Stimulated activated CD4-positive, alpha-beta T cell treated with anti-CD3 and anti-CD28 coated beads, Interleukin-4, amount 100 ng/mL, for 24 hours (primary cell): ENCODE results near the gene GUCY1B1.
"Not testable (repeated sequence)": the region's sequence is repeated elsewhere in the genome, so short reads cannot be mapped to it uniquely, and the experiment has no call there.

ENCODE experiments used
- DNase-seq: peaks from one replicate; pipeline ENCODE4 v3.0.0-alpha.2; 2020

The GUCY1B1 gene

DNA sequence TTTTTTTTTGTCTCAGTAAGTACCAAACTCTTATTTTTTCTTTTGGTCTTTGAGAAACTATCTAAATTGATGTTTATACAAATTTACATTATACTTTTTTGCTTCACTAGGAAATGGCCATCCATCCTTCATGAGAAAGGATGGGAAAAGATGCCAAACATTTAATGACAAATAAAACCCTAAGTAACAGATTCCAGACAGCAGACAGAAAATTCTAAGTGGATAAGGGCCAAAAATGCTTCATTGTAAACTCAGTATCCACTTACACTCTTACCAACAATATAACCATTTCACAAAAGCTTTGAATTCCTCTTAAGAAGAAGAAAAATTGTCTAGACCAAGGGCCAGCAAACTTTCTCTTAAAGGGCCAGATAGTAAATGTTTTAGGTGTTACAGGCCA is 3.5 kb downstream of the GUCY1B1 start:
- no peak for DNase-seq

- no peak for DNase-seq
Measured at GRCh38 chr4:155763551-155763950, 4.7 kb downstream of the GUCY1B1 start.

- DNase-seq = no peak
Measured at GRCh38 chr4:155765149-155765548, 6.3 kb downstream of the GUCY1B1 start.

DNA sequence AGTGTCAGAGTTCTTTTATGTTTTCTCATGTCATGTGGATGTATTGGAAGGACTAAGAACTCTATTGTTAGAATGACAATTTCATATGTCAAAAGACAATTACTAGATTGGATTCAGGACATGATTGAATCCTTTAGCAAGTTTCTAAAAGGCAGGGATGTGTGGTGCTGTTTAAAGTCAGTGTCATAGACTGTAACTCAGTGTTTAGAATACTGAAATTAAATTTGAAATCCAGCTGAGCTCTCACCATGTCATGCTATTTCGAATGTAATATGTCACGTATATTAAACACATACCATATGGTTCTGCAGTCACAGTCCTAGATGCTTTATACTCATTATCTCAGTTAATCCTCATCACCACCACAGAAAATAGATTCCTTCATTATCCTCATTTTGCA is 7.8 kb downstream of the GUCY1B1 start:
- no peak for DNase-seq

DNA sequence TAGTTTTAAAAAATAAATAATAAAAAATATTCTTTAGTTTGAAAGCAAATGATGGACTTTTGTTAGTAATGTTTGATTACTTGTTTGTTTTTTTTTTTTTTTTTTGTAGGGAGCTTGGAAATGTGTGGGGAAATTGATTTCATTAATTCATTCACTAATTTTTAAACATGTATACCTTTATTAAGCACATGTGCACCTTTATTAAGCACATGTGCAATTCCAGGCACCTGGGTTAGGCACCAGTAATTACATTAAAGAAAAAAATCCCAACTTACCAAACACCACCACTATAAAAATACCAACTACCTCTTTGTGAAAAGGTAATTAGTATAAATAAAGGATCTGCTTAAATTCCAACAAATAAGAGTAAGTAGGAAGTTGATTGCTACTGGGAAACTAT is 9.5 kb downstream of the GUCY1B1 start:
- DNase-seq = no peak

DNA sequence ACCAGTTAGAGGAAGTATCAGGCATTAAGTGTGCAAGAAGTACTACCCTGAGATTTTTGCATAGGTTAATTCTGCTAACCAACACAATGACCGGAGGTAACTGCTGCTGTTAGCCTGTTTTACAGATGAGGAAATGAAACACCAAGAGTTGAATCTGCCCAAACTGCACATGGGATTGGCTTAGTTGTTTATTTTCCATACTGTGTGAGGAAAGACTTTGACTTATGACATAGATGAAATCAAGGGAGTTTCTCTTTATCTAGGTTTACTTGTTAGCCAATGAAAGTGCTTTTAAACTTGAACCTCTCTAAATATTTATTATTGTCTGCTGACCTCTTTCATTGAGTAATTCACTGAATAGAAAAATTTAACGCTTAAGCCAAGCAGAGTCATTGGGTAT is 10.3 kb downstream of the GUCY1B1 start:
- DNase-seq = no peak

DNA sequence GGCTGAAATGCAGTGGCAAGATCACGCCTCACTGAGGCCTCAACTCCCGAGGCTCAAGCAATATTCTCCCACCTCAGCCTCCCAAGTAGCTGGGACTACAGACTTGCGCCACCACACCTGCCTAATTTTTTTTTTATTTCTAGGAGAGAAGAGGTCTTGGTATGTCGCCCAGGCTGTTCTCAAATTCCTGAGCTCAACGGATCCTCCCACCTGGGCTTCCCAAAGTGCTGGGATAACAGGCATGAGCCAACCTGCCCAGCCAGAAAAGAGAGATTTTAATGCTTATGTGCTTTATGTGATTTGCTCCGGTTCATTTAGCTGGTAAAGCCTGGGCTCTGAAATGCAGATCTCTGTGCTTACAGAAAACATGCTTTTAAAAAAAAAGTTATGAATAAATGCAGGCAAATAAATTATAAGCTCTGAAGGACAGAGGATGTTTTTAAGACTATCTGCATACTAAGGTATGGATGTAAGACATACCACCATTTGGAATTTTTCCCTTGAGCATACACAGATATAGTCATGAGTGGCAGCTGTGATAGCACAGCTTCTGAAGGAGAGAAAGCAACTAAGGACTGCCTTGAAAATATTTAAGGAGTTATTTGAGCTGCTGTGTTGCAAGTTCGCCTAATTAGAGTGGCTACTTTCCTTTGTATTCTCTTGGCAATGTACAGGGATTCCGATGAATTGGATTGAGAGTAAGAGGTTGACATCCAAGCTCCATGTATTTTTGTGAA is 13.8 kb downstream of the GUCY1B1 start:
- no peak for DNase-seq

- no peak for DNase-seq
Measured at GRCh38 chr4:155773196-155773800, 14.5 kb downstream of the GUCY1B1 start.

GRCh38 chr4:155774033-155774432 is 15.2 kb downstream of the GUCY1B1 start:
- DNase-seq = no peak

DNA sequence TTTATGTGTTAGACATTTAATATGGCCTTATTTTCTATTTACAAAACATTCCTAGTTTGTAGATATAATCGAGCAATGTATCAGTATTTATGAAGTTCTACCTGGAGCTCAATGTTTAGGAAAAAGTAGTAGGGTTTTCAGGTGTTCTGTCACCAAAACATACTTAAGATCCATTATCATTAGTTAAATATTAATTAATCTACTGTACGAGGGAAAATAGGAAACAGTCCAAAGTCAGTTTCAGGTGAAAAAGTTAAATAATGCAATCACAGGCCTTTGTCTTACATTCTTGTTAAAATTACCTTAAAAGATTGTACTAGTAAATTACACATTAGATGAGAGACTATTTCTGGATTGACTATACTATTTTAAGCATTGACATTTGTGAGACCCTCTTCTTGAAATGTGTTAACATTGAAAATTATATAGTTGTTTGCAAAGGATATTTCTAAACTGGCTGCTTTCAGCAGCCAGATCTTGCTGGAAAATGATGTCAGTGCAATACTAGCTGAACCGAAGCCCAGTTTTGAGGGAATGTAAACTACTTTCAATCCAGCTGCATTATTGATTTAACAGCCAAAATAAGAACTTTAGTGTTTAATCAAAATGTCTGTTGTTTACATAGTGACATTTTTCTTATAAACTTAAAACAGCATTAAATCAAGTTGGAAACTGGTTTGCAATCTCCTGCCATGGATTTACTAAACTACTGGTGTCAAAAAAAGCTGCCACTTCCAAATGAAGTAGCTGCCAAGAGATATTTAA is 19.3 kb downstream of the GUCY1B1 start:
- no peak for DNase-seq

GRCh38 chr4:155780775-155781174 is 22.0 kb downstream of the GUCY1B1 start:
- DNase-seq = no peak

DNA sequence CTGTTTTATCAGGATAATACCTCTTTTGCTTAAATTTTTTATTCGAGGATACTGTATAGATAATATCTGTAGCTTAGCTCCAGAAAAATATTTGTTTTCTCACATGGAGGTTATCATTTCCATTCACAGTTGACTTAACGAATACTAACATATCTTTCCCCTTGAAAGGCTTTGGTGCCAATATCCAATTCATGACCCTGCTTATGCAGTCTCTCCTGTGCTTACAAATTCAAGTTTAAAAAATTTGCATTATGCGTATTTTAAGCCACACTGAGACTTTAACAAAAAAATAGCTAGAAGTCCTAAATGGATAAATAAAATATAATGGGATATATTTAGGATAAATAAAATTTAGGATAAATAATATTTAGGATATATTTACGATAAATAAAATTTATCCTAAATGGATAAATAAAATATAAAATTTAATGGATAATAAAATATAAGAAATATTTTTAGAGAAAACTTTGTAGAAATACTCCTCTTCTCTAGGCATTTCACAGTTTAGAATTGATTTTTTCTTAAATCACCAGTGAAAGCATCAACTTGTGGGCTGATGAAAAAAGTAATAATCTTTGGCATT is 22.5 kb downstream of the GUCY1B1 start:
- no peak for DNase-seq

DNA sequence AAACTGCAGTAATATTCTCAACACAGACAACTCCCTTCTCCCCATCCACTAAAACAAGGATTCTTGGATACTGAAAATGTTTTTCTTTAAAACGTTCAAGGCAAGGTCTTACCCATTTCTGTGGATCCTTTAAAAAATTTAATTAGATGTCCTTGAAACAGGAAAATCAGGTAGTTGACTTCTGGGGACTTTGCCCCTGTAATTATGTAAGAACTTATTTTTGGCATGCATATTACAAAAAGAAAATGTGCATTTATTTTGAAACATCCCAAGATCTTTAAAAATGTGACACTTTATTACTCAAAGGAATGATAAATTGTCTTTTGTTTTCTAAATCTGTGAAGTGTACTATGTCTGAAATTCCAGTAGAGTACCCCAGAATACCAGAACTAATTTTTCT is 25.8 kb downstream of the GUCY1B1 start:
- no peak for DNase-seq

DNA sequence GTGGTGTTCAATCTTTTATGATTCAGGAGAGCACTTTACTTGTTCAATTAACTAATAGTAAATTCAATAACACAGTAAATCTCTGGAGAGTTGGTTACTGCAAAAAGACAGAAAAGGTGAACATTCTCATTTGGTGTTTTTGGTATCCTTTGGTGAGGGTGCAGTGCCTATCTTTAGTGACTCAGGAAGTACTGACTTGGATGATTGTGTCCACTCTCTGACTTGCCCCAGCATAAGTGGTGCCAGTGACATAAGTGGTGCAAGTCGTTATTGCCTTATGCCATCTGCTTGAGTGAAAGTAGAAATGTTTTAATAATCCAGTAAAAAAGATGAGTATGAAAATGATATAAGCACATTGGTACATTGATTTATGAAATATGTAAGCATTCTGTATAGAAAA is 27.0 kb downstream of the GUCY1B1 start:
- DNase-seq = no peak

DNA sequence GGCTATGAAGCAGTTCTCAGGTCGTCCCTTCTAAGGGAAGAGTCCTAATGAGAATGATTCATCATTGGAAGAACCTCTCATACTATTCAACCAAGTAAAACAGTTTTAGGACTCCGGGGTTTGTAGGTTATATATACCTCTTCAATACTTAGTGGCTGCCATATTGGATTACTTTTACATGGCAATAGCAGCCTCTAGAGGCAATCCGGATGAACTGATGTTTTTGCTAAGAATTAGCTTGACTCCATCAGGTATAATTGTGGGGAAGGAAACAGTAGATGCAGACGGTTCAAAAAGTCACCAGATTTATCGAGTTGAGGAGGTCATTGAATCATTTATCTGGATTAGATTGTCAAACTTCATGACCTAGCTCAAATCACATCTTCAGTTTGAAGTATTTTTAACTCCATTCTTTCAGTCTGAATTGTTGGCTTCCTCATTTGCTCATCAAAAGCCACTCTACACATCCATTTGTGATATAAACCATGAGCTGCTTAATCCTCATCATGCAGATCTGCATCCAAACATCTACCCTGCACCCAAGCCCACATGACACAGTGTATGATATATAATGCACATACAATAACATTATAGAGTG is 28.4 kb downstream of the GUCY1B1 start:
- DNase-seq = no peak

- no peak for DNase-seq
Measured at GRCh38 chr4:155789391-155789790, 30.6 kb downstream of the GUCY1B1 start.

- DNase-seq = no peak
Measured at GRCh38 chr4:155789982-155790381, 31.2 kb downstream of the GUCY1B1 start.

GRCh38 chr4:155794589-155795236 is 35.9 kb downstream of the GUCY1B1 start:
- no peak for DNase-seq

DNA sequence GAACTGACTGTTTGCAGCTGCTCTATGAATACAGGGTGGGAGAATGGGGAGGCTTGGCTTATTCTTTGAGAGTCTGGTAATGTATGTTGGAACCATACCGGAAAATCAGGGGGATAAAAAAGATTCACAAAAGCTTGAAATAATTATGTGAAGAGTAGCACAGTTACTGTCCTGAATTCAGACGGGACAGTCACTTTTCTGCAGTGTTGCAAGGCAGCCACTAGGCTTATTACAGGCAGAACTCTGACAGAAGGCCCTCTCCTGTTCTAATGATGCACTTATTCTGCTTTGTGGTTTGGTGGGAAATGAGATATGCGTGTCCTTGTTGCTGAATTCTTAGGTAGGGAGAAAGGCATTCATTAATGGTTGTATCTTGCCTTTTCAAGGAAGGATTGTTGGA is 37.2 kb downstream of the GUCY1B1 start:
- DNase-seq = no peak

DNA sequence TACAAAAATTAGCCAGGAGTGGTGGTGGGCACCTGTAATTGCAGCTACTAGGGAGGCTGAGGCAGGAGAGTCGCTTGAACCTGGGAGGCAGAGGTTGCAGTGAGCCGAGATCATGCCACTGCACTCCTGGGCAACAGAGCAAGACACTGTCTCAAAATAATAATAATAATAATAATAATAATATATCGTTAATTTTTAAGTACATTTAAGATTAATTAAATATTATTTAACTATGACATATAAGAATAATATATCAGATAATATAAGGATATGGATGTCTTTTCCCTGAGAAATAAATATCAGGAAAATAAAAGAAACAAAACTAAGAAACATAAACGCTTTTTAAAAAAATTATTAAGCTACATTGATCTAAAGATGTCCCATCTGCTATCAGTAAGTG is 38.8 kb downstream of the GUCY1B1 start:
- not testable (repeated sequence) for DNase-seq

DNA sequence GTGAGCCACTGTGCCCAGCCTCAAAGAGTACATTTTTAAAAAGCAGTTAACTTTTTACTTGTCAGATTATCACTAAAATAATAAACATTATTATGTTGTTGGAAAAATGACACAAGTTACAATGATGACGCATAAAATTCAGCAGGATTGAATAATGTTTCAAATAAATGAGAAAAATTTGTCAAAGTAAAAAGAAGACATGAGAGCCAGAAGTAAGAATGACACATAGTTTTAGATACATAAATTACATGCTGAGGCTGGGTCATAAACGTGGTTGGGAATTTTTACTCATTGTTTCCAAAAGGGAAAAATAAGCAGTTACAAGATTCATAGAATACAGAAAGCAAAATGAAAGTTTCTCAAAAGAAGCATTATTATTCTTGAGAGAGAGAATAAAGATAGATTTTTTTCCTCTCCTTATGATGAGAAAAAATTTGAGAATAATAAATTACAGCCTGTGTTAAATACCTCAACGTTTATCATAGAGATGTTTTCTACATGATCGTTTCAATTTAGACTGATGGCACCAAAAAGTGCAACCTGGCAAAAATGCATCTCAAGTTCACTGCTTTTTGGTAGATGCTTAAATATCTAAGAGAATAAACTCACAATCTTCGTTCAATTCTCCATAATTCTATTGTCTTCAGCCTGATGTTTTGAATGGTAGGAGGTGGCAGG is 40.4 kb downstream of the GUCY1B1 start:
- DNase-seq = no peak

- DNase-seq = no peak
Measured at GRCh38 chr4:155799794-155800123, 40.9 kb downstream of the GUCY1B1 start.
